ENCODE measurements around the gene NEK1.
A peak's percentile ranks its signal among the peaks of the same experiment; 100 is the strongest.
"Not testable (repeated sequence)": the region's sequence is repeated elsewhere in the genome, so short reads cannot be mapped to it uniquely, and the experiment has no call there.

The NEK1 gene

DNA sequence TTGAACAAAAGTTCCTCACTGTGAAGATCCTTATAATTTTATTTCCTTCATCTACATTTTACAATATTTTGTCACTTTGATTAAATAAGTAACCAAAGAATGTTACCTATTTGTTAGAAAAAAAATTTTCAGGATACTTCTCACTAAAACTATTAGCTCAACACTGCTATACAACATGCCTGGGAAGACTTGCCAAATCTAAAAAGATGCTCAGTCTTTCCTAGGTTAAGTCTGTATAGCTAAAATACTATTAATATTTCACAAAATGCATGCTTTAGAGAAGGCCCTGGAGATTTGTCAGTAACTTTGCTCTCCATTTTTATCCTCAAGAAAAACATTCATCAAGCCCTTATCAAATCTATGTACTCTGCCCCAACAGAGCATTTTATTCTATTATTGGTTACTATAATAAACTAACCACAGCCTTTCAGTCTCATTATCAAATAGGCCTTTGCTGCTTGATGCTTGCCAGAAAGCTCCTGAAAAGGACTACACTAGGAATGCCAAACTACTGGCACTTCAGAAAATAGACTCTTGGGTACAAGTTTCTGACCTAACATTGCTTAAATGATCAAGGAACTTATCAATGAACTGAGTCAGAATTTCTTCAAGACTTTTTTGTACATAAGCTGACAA, 17.7 kb downstream of the NEK1 start:
- DNase-seq: no peak

DNA sequence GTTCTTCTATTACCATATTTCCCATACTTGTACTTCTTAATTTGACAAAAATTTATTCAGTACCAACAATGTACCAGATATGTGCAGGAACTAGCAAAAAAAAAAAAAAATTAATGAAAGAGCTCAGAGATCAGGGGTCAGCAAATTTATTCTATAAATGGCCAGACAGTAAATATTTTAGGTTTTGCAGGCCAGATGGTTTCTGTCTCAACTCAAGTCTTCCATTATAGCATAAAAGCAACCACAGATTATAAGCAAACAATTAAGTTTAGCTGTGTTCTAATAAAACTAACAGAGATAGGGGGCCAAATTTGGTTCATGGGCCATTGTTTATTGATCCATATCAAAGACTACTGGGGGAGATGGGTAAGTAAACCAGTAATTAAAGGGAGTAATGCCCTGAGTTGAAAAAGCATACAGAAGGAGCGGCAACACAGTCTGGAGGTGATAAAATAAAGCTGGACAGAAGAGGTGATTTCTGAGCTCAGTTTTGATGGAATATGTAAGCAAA, 19.3 kb downstream of the NEK1 start:
- no peak for DNase-seq

GRCh38 chr4:169583563-169583962, 28.8 kb downstream of the NEK1 start:
- no peak for DNase-seq

GRCh38 chr4:169582706-169583105, 29.7 kb downstream of the NEK1 start:
- no peak for DNase-seq

DNA sequence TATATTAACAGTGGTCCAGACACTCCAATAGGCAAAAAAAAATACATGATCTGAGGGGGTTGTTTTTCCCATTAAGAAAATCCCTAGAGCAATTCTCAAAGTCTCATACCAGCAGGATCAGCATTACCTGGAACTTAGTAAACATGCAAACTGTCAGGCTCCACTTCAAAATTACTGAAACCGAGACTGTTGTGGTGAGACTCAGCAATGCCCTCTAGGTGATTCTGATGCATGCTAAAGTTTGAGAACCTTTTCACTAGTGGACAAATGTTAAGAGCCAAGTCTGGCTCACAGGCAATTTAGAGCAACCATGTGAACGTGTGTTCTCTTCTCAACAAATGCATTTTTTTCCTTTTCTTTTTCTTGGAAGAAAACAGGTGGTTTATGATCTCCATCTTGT, 30.2 kb downstream of the NEK1 start:
- DNase-seq: no peak

- no peak for DNase-seq
Measured at GRCh38 chr4:169573889-169574288, 38.5 kb downstream of the NEK1 start.

GRCh38 chr4:169571435-169571834, 40.9 kb downstream of the NEK1 start:
- no peak for DNase-seq

- DNase-seq: not testable (repeated sequence)
Measured at GRCh38 chr4:169571012-169571411, 41.4 kb downstream of the NEK1 start.

DNA sequence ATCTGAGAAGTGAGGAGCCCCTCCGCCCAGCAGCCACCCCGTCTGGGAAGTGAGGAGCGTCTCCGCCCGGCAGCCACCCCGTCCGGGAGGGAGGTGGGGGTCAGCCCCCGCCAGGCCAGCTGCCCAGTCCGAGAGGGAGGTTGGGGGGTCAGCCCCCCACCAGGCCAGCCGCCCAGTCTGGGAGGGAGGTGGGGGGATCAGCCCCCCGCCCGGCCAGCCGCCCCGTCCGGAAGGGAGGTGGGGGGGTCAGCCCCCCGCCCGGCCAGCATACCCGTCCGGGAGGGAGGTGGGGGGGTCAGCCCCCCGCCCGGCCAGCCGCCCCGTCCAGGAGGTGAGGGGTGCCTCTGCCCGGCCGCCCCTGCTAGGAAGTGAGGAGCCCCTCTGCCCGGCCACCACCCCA, 42.1 kb downstream of the NEK1 start:
- DNase-seq: not testable (repeated sequence)

DNA sequence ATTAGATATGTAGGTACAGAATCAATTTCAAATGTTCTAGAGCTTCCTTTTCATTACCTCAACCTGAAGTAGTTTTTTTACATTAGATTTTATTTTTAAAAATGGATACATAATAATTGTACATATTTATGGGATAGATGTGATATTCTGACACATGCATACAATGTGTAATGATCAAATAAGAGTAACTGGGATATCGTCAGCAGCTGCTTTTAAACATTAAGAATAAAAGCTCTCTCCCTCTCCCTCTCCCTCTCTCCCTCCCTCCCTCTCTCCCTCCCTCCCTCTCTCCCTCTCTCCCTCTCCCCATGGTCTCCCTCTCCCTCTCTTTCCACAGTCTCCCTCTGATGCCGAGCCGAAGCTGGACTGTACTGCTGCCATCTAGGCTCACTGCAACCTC, 43.2 kb downstream of the NEK1 start:
- DNase-seq: not testable (repeated sequence)

GRCh38 chr4:169567916-169568315, 44.5 kb downstream of the NEK1 start:
- no peak for DNase-seq

GRCh38 chr4:169566021-169566818, 46.2 kb downstream of the NEK1 start:
- DNase-seq: peak; percentile 72

GRCh38 chr4:169565606-169566005, 46.8 kb downstream of the NEK1 start:
- DNase-seq: no peak

DNA sequence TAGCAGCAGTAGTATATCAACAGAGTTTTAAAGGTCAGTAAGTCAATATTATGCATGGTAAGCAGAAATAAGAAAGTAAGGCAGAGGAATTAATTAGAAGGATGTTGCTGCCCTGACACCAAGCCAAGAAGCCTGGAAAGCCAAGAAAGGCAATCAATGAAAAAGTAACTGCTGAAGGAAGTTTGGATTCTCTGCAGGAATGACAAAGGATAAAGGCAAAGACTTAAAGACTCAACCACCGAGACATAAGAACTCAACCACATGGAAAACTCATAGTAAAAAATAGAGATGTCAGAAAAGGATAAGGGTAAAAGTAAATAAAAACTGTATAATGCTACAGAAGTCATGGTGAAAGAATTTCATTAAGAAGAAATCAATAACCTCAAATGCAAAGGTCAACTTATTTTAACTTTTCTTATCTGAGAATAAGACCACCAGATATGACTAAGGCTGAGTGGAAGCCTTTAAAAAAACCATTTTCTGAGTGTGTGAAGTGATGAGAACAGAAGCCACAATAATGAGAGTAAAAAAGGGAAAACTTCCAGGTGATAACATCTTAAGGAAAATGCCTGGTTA, 55.2 kb downstream of the NEK1 start:
- no peak for DNase-seq

- DNase-seq: not testable (repeated sequence)
Measured at GRCh38 chr4:169546548-169546947, 65.8 kb downstream of the NEK1 start.

- no peak for DNase-seq
Measured at GRCh38 chr4:169540774-169541173, 71.6 kb downstream of the NEK1 start.

- no peak for DNase-seq
Measured at GRCh38 chr4:169530048-169530447, 82.3 kb downstream of the NEK1 start.

DNA sequence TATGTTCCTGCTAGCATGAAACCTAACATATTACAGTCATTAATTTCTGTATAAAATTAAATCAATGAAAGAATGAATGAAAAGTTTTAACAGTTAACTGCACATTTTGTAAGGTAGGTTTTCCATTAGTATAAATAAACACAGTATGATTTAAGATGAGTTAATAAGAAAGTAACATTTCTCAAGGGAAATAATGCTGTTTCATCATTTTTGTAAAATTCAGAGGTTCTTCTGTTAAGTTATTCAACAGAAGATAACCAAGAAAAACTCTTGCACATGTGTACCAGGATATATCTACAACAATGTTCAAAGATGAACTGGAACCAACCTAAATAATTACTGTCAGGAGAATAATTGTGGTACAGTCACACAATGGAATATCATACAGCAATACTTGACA, 88.6 kb downstream of the NEK1 start:
- DNase-seq: no peak

GRCh38 chr4:169510617-169511016, 101.8 kb downstream of the NEK1 start:
- no peak for DNase-seq

- no peak for DNase-seq
Measured at GRCh38 chr4:169506903-169507302, 105.5 kb downstream of the NEK1 start.

- not testable (repeated sequence) for DNase-seq
Measured at GRCh38 chr4:169499907-169500306, 112.5 kb downstream of the NEK1 start.

DNA sequence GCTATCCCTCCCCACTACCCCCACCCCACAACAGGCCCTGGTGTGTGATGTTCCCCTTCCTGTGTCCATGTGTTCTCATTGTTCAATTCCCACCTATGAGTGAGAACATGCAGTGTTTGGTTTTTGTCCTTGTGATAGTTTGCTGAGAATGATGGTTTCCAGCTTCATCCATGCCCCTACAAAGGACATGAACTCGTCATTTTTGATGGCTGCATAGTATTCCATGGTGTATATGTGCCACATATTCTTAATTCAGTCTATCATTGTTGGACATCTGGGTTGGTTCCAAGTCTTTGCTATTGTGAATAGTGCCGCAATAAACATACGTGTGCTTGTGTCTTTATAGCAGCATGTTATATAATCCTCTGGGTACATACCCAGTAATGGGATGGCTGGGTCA, 118.1 kb downstream of the NEK1 start:
- not testable (repeated sequence) for DNase-seq

DNA sequence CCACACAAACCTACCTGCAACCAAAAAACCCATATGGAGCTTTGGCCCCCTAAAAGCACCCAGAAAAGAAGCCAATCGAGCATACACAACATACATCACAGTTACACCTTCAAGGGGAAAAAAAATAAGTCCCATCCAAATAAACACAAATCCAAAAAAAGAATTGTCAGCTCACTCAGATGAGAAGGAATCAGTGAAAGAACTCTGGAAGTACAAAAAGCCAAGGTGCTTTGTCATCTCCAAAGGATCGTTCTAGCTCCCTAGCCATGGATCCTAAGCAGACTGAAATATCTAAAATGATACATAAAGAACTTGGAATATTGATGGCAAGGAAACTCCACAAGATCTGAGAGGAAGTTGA, 119.2 kb downstream of the NEK1 start:
- DNase-seq: no peak

Data from DMS53 (cell line).